CD4-positive, CD25-positive, alpha-beta regulatory T cell (primary cell): ENCODE results near the gene CD59. TPM values are rescaled to one million over a fixed set of nuclear protein-coding genes. Genes with fewer than 3 reads are reported as not detected.
A peak's percentile ranks its signal among the peaks of the same experiment; 100 is the strongest.

ENCODE experiments used
- ATAC-seq, 2 donors: fragments of 150-1000 bp; cut with Tn5 transposase; one replicate each; pipeline ENCODE4 v1.10.0; 2021; ENCODE audit warnings: low read depth in 2 of 2, moderate number of reproducible peaks in 2 of 2, moderate library complexity in 1 of 2
- DNase-seq, 3 donors: peaks; one replicate each; pipeline versions ENCODE4 v3.0.0 to v3.0.0-alpha.2; 2012 to 2022; ENCODE audit warnings: mixed read lengths in 1 of 3
- H3K27ac ChIP-seq: one replicate; pipeline ENCODE4 v1.7.0; 2013; ENCODE audit warnings: mild to moderate bottlenecking, low read length; ENCODE audit not compliant: insufficient read depth, poor library complexity, severe bottlenecking
- H3K27me3 ChIP-seq: one replicate; pipeline ENCODE4 v1.7.0; 2013; ENCODE audit warnings: low read length; ENCODE audit not compliant: control insufficient read depth, insufficient read depth
- H3K36me3 ChIP-seq: one replicate; pipeline ENCODE4 v1.7.0; 2013; ENCODE audit warnings: mild to moderate bottlenecking, low read length, moderate library complexity; ENCODE audit not compliant: control insufficient read depth, insufficient read depth
- H3K4me1 ChIP-seq: 2 replicates; pipeline ENCODE4 v1.7.0; 2013; ENCODE audit warnings: mild to moderate bottlenecking, low read length; ENCODE audit not compliant: insufficient read depth, control insufficient read depth, poor library complexity, severe bottlenecking
- H3K4me3 ChIP-seq: one replicate; pipeline ENCODE4 v1.7.0; 2013; ENCODE audit warnings: low read depth, mild to moderate bottlenecking, low read length, moderate library complexity
- H3K9me3 ChIP-seq, 2 experiments: 1 replicate in 1 of 2; 2 replicates in 1 of 2; pipeline ENCODE4 v1.7.0; 2013; ENCODE audit warnings: low read length in 2 of 2, mild to moderate bottlenecking in 1 of 2, moderate library complexity in 1 of 2; ENCODE audit not compliant: control insufficient read depth in 2 of 2
- H3K27ac Mint-ChIP-seq, 3 donors: one replicate each; pipeline ENCODE4 v1.8.0; 2020 to 2022; ENCODE audit warnings: mild to moderate bottlenecking in 3 of 3, mixed read lengths in 3 of 3, moderate library complexity in 2 of 3
- H3K27me3 Mint-ChIP-seq: one replicate; pipeline ENCODE4 v1.8.0; 2022; ENCODE audit warnings: mild to moderate bottlenecking, mixed read lengths
- H3K36me3 Mint-ChIP-seq: one replicate; pipeline ENCODE4 v1.8.0; 2020; ENCODE audit warnings: mixed read lengths
- H3K4me1 Mint-ChIP-seq, 4 donors: one replicate each; pipeline ENCODE4 v1.8.0; 2020 to 2022; ENCODE audit warnings: mixed read lengths in 4 of 4, mild to moderate bottlenecking in 1 of 4
- H3K4me3 Mint-ChIP-seq, 4 donors: one replicate each; pipeline ENCODE4 v1.8.0; 2020 to 2022; ENCODE audit warnings: mild to moderate bottlenecking in 4 of 4, mixed read lengths in 4 of 4, moderate library complexity in 3 of 4
- H3K9me3 Mint-ChIP-seq, 7 donors: one replicate each; pipeline ENCODE4 v1.8.0; 2020 to 2022; ENCODE audit warnings: mixed read lengths in 7 of 7, mild to moderate bottlenecking in 3 of 7, moderate library complexity in 2 of 7
- polyA plus RNA-seq, 4 donors: library from polyadenylated mRNA; unstranded; fragments of 300-500 nt; fragmentation: Illumina TruSeq; gene quantifications; one replicate each; pipeline ENCODE4 v1.2.3, GENCODE V29; 2021
- total RNA-seq: library from RNA; stranded (reverse); gene quantifications from one replicate; pipeline ENCODE4 v1.2.3, GENCODE V29; 2022

Gene CD59
- total and polyA plus RNA-seq, 5 donors from 2014 or later = 80.3 to 388 (median 190) TPM

GRCh38 chr11:33698921-33699320 is 37.3 kb downstream of the CD59 start:
- H3K27me3 ChIP-seq = peaks cover 10% of the 10 kb centered on the region
- DNase-seq (no peak), ATAC-seq (no peak)
- no peak overlapping the region for H3K27ac ChIP-seq
- H3K9me3 ChIP-seq = no peaks in the 10 kb centered on the region
- H3K4me3 ChIP-seq = no peak overlapping the region
- Mint-ChIP-seq H3K9me3 (no peaks in the 10 kb centered on the region), H3K27me3 (peaks cover 16% of the 10 kb centered on the region), H3K4me3 (peak overlapping the region in 2 of 4 donors; percentile 68 to 79), H3K36me3 (no peaks in the 10 kb centered on the region), H3K4me1 (peaks cover 5 to 24% (median 6%) of the 10 kb centered on the region in 4 donors), H3K27ac (peak overlapping the region in 1 of 3 donors; percentile 28)
- peaks cover 14% of the 10 kb centered on the region for H3K4me1 ChIP-seq
- H3K36me3 ChIP-seq = no peaks in the 10 kb centered on the region

- Histone ChIP-seq H3K36me3 (no peaks in the 10 kb centered on the region), H3K4me3 (no peak overlapping the region), H3K9me3 (no peaks in the 10 kb centered on the region), H3K4me1 (peaks cover 14% of the 10 kb centered on the region), H3K27ac (no peak overlapping the region), H3K27me3 (peaks cover 10% of the 10 kb centered on the region)
- Mint-ChIP-seq H3K36me3 (no peaks in the 10 kb centered on the region), H3K4me1 (peaks cover 5 to 24% (median 6%) of the 10 kb centered on the region in 4 donors), H3K27ac (no peak overlapping the region), H3K27me3 (peaks cover 20% of the 10 kb centered on the region), H3K9me3 (no peaks in the 10 kb centered on the region), H3K4me3 (peak overlapping the region in 2 of 4 donors; percentile 50 to 55)
- ATAC-seq = no peak
- DNase-seq = no peak
Observed at GRCh38 chr11:33697997-33698396, 38.2 kb downstream of the CD59 start.

- Histone ChIP-seq H3K4me3 (no peak overlapping the region), H3K9me3 (no peaks in the 10 kb centered on the region), H3K27ac (no peak overlapping the region), H3K27me3 (peaks cover 10% of the 10 kb centered on the region), H3K36me3 (no peaks in the 10 kb centered on the region), H3K4me1 (peaks cover 14% of the 10 kb centered on the region)
- peak overlapping the region in 2 of 3 donors; percentile 1 to 16 for H3K27ac Mint-ChIP-seq
- H3K4me1 Mint-ChIP-seq = peaks cover 0 to 24% (median 5%) of the 10 kb centered on the region in 4 donors
- H3K9me3 Mint-ChIP-seq = no peaks in the 10 kb centered on the region
- peaks cover 25% of the 10 kb centered on the region for H3K27me3 Mint-ChIP-seq
- no peak for DNase-seq
- no peak overlapping the region for H3K4me3 Mint-ChIP-seq
- ATAC-seq = no peak
- no peaks in the 10 kb centered on the region for H3K36me3 Mint-ChIP-seq
Observed at GRCh38 chr11:33696931-33697638, 39.1 kb downstream of the CD59 start.

GRCh38 chr11:33696411-33696810 is 39.8 kb downstream of the CD59 start:
- DNase-seq = peak in 1 of 3 donors; percentile 27
- H3K27ac Mint-ChIP-seq = peak overlapping the region in 1 of 3 donors; percentile 1

GRCh38 chr11:33695051-33695566 is 41.1 kb downstream of the CD59 start:
- Histone ChIP-seq H3K36me3 (no peaks in the 10 kb centered on the region), H3K27ac (no peak overlapping the region), H3K27me3 (peaks cover 10% of the 10 kb centered on the region), H3K9me3 (no peaks in the 10 kb centered on the region), H3K4me1 (peaks cover 5% of the 10 kb centered on the region), H3K4me3 (no peak overlapping the region)
- Mint-ChIP-seq H3K4me1 (peaks cover 0 to 14% (median 1%) of the 10 kb centered on the region in 4 donors), H3K27ac (no peak overlapping the region), H3K36me3 (no peaks in the 10 kb centered on the region), H3K27me3 (peaks cover 25% of the 10 kb centered on the region), H3K9me3 (no peaks in the 10 kb centered on the region), H3K4me3 (peak overlapping the region in 1 of 4 donors; percentile 47)
- no peak for DNase-seq
- ATAC-seq = no peak

More at GRCh38 chr11:33696411-33696810, 39.8 kb downstream of the CD59 start:
- H3K36me3 Mint-ChIP-seq = no peaks in the 10 kb centered on the region
- H3K4me1 Mint-ChIP-seq = peaks cover 0 to 21% (median 5%) of the 10 kb centered on the region in 4 donors
- H3K4me3 Mint-ChIP-seq = no peak overlapping the region
- no peaks in the 10 kb centered on the region for H3K9me3 Mint-ChIP-seq
- no peak overlapping the region for H3K4me3 ChIP-seq
- no peaks in the 10 kb centered on the region for H3K36me3 ChIP-seq
- H3K27ac ChIP-seq = no peak overlapping the region
- ATAC-seq = no peak
- peaks cover 10% of the 10 kb centered on the region for H3K27me3 ChIP-seq
- no peaks in the 10 kb centered on the region for H3K9me3 ChIP-seq
- peaks cover 13% of the 10 kb centered on the region for H3K4me1 ChIP-seq
- peaks cover 25% of the 10 kb centered on the region for H3K27me3 Mint-ChIP-seq

GRCh38 chr11:33694346-33695050 is 41.7 kb downstream of the CD59 start:
- H3K4me1 ChIP-seq = no peaks in the 10 kb centered on the region
- H3K27ac ChIP-seq = no peak overlapping the region
- ATAC-seq (no peak), DNase-seq (no peak)
- Mint-ChIP-seq H3K27ac (no peak overlapping the region), H3K4me1 (peaks cover 0 to 10% (median 1%) of the 10 kb centered on the region in 4 donors), H3K4me3 (no peak overlapping the region), H3K36me3 (no peaks in the 10 kb centered on the region), H3K9me3 (no peaks in the 10 kb centered on the region), H3K27me3 (peaks cover 25% of the 10 kb centered on the region)
- peaks cover 10% of the 10 kb centered on the region for H3K27me3 ChIP-seq
- no peaks in the 10 kb centered on the region for H3K9me3 ChIP-seq
- H3K4me3 ChIP-seq = no peak overlapping the region
- H3K36me3 ChIP-seq = no peaks in the 10 kb centered on the region

GRCh38 chr11:33692541-33692940 is 43.7 kb downstream of the CD59 start:
- H3K27me3 ChIP-seq = peaks cover 5% of the 10 kb centered on the region
- no peaks in the 10 kb centered on the region for H3K9me3 ChIP-seq
- peaks cover 0 to under 1% (median 0%) of the 10 kb centered on the region in 7 donors for H3K9me3 Mint-ChIP-seq
- no peak for DNase-seq
- peaks cover 22% of the 10 kb centered on the region for H3K27me3 Mint-ChIP-seq
- no peaks in the 10 kb centered on the region for H3K4me1 ChIP-seq
- no peak overlapping the region for H3K27ac Mint-ChIP-seq
- no peak overlapping the region for H3K4me3 ChIP-seq
- H3K4me3 Mint-ChIP-seq = no peak overlapping the region
- H3K36me3 ChIP-seq = no peaks in the 10 kb centered on the region
- H3K27ac ChIP-seq = no peak overlapping the region
- H3K4me1 Mint-ChIP-seq = peaks cover 0 to 8% (median 1%) of the 10 kb centered on the region in 4 donors
- H3K36me3 Mint-ChIP-seq = no peaks in the 10 kb centered on the region
- no peak for ATAC-seq
